Panc1 (cell line): ENCODE results near the gene ADORA2A. TPM values are rescaled to one million over a fixed set of nuclear protein-coding genes. Genes with fewer than 3 reads are reported as not detected.
"Not testable (repeated sequence)": the region's sequence is repeated elsewhere in the genome, so short reads cannot be mapped to it uniquely, and the experiment has no call there.

Experiments used
- ATAC-seq: fragments of 200-7000 bp; cut with Tn5 transposase; 2 replicates; pipeline ENCODE4 v1.9.1; 2020; ENCODE audit warnings: mild to moderate bottlenecking, moderate library complexity
- BruUV-seq: library from RNA; stranded (reverse); fragments of 400-500 nt; replicated peaks from 2 replicates; lab custom pipeline; 2021; lab: Mats Ljungman, UMichigan
- CTCF ChIA-PET: fragments of 300-600 bp; sonication (Branson Sonifier 250); formaldehyde crosslinking; loops from one replicate; lab custom pipeline; 2022; ENCODE audit warnings: antibody characterized with exemption; lab: Charles Lee
- POLR2A ChIA-PET: fragments of 300-600 bp; sonication (Branson Sonifier 250); formaldehyde crosslinking; loops from one replicate; lab custom pipeline; 2022; ENCODE audit warnings: antibody characterized with exemption; lab: Charles Lee
- DNase-seq: peaks from one replicate; pipeline ENCODE4 v3.0.0-alpha.2; 2010; ENCODE audit warnings: low read depth, low spot score
- H3K27ac ChIP-seq: 2 replicates; pipeline ENCODE4 v1.5.1; 2011; ENCODE audit warnings: mild to moderate bottlenecking, low read length, inconsistent platforms
- H3K27me3 ChIP-seq: fragments of 200-500 bp; sonication (Bioruptor generic); 2 replicates; pipeline ENCODE4 v1.6.0; 2014; ENCODE audit warnings: low read length, inconsistent platforms; ENCODE audit not compliant: control insufficient read depth, insufficient read depth
- H3K36me3 ChIP-seq: fragments of 200-500 bp; sonication (Bioruptor generic); 2 replicates; pipeline ENCODE4 v1.5.1; 2014; ENCODE audit warnings: inconsistent platforms, mild to moderate bottlenecking, low read length, moderate library complexity; ENCODE audit not compliant: control insufficient read depth, insufficient read depth
- H3K4me1 ChIP-seq: 2 replicates; pipeline ENCODE4 v1.5.1; 2011; ENCODE audit warnings: inconsistent platforms, mild to moderate bottlenecking, low read length, moderate library complexity; ENCODE audit not compliant: control insufficient read depth, insufficient read depth
- H3K4me3 ChIP-seq, 2 experiments: 2 replicates each; pipeline ENCODE4 v1.5.1; 2011 to 2012; ENCODE audit warnings: low read depth in 2 of 2, low read length in 2 of 2, mild to moderate bottlenecking in 2 of 2, inconsistent platforms in 1 of 2, moderate library complexity in 1 of 2
- H3K9me3 ChIP-seq: fragments of 200-500 bp; sonication (Bioruptor generic); 2 replicates; pipeline ENCODE4 v1.5.1; 2014; ENCODE audit warnings: low read depth, mild to moderate bottlenecking, inconsistent platforms, low read length, moderate library complexity; ENCODE audit not compliant: control insufficient read depth, insufficient read depth
- CTCF ChIP-seq: fragments of 450-650 bp; IDR thresholded peaks from 2 replicates; pipeline ENCODE4 v1.5.1; 2017; ENCODE audit warnings: mild to moderate bottlenecking
- POLR2AphosphoS5 ChIP-seq: IDR thresholded peaks from 2 replicates; pipeline ENCODE4 v1.6.1; 2012; ENCODE audit warnings: mild to moderate bottlenecking, low read depth, low read length, moderate library complexity
- REST ChIP-seq, 2 experiments: IDR thresholded peaks; 2 replicates each; pipeline ENCODE4 v1.6.1; 2011 to 2012; ENCODE audit warnings: low read depth in 2 of 2, control low read depth in 1 of 2, low read length in 1 of 2, mild to moderate bottlenecking in 1 of 2, moderate library complexity in 1 of 2; ENCODE audit not compliant: insufficient read depth in 1 of 2
- SIN3A ChIP-seq: IDR thresholded peaks from 2 replicates; pipeline ENCODE4 v1.6.1; 2012; ENCODE audit warnings: low read depth, mild to moderate bottlenecking, low read length, moderate library complexity, borderline replicate concordance; ENCODE audit not compliant: insufficient read depth
- TCF7L2 ChIP-seq: IDR thresholded peaks from 2 replicates; pipeline ENCODE4 v1.6.1; 2011; ENCODE audit warnings: mild to moderate bottlenecking, low read depth, low read length, inconsistent platforms
- in situ Hi-C: cut with HindIII; loops from 2 replicates; pipeline ENCODE4 v1.10.0; 2016; ENCODE audit warnings: low sequenced_read_pairs, low pct_unique_long_range_greater_than_20kb
- intact Hi-C: fragments of 100-400 bp; cut with micrococcal nuclease; formaldehyde crosslinking; loops from one replicate; pipeline ENCODE4 v1.10.0; 2022; ENCODE audit not compliant: unreplicated experiment
- total RNA-seq: library from RNA; stranded (reverse); gene quantifications from one replicate; pipeline ENCODE4 v1.2.1, GENCODE V29; 2021; ENCODE audit not compliant: unreplicated experiment

ADORA2A gene
- total RNA-seq, 1 experiment from 2014 or later: 11.5 TPM

- DNase-seq (no peak), ATAC-seq (no peak)
- in situ Hi-C loops: no loop called here
- H3K4me1 ChIP-seq: no peaks in the 10 kb centered on the region
- BruUV-seq: no TSS peak
- H3K4me3 ChIP-seq: no peak overlapping the region
- H3K36me3 ChIP-seq: no peaks in the 10 kb centered on the region
- POLR2A ChIA-PET: no interaction called here
- CTCF ChIA-PET: no interaction called here
- TF ChIP-seq REST (IDR thresholded peaks at IDR 0.05; ENCODE audit: insufficient read depth in 1 of 2, low read depth in 2 of 2, low read length in 1 of 2) (no peak), TCF7L2 (no peak), CTCF (no peak), POLR2AphosphoS5 (no peak), SIN3A (no peak)
- H3K27ac ChIP-seq: no peak overlapping the region
- no peaks in the 10 kb centered on the region for H3K27me3 ChIP-seq
- no peaks in the 10 kb centered on the region for H3K9me3 ChIP-seq
- intact Hi-C loops: no loop called here
Measured at GRCh38 chr22:24485608-24486007, 58.2 kb downstream of the ADORA2A start.

- intact Hi-C loops: no loop called here
- no peaks in the 10 kb centered on the region for H3K36me3 ChIP-seq
- TF ChIP-seq POLR2AphosphoS5 (no peak), SIN3A (no peak), TCF7L2 (no peak)
- no peak overlapping the region for H3K4me3 ChIP-seq
- BruUV-seq: no TSS peak
- ChIA-PET POLR2A (no interaction called here), CTCF (no interaction called here)
- in situ Hi-C loops: no loop called here
- no peak overlapping the region for H3K27ac ChIP-seq
- no peak for DNase-seq
- no peaks in the 10 kb centered on the region for H3K4me1 ChIP-seq
- H3K9me3 ChIP-seq: no peaks in the 10 kb centered on the region
- peak; percentile 90 for ATAC-seq
- no peaks in the 10 kb centered on the region for H3K27me3 ChIP-seq
Measured at GRCh38 chr22:24486501-24486921, 59.1 kb downstream of the ADORA2A start.

- DNase-seq: no peak
- Histone ChIP-seq H3K36me3 (no peaks in the 10 kb centered on the region), H3K27ac (no peak overlapping the region), H3K27me3 (no peaks in the 10 kb centered on the region), H3K4me1 (no peaks in the 10 kb centered on the region), H3K9me3 (no peaks in the 10 kb centered on the region), H3K4me3 (no peak overlapping the region)
- TF ChIP-seq SIN3A (no peak), TCF7L2 (no peak), POLR2AphosphoS5 (no peak), CTCF (no peak), REST (IDR thresholded peaks at IDR 0.05; ENCODE audit: insufficient read depth in 1 of 2, low read depth in 2 of 2, low read length in 1 of 2) (no peak)
- intact Hi-C loops: no loop called here
- no TSS peak for BruUV-seq
- ATAC-seq: no peak
- POLR2A ChIA-PET: interaction anchor here (0.6 kb wide), 1 partner anchor 21 kb away, joined by 4 read pairs; no protein-coding TSS in a partner anchor
- in situ Hi-C loops: no loop called here
- CTCF ChIA-PET: no interaction called here
Measured at GRCh38 chr22:24489011-24489410, 61.6 kb downstream of the ADORA2A start.

GRCh38 chr22:24489434-24489833 lies 62.0 kb downstream of the ADORA2A start:
- POLR2A ChIA-PET, H3K4me3 ChIP-seq, H3K27ac ChIP-seq, H3K4me1 ChIP-seq, H3K27me3 ChIP-seq, BruUV-seq, DNase-seq, H3K36me3 ChIP-seq, ATAC-seq, CTCF ChIA-PET, intact Hi-C loops, in situ Hi-C loops, H3K9me3 ChIP-seq: not testable (repeated sequence)
